GM12872 (cell line): ENCODE data around the gene ARID3B.

Source experiments
- TF ChIP-seq, protein P1 (sequence below): IDR thresholded peaks from 3 replicates; pipeline ENCODE4 v1.5.1; 2011; ENCODE audit warnings: low read depth, mild to moderate bottlenecking, low read length, moderate library complexity; ENCODE audit not compliant: insufficient read depth

The ARID3B gene

DNA sequence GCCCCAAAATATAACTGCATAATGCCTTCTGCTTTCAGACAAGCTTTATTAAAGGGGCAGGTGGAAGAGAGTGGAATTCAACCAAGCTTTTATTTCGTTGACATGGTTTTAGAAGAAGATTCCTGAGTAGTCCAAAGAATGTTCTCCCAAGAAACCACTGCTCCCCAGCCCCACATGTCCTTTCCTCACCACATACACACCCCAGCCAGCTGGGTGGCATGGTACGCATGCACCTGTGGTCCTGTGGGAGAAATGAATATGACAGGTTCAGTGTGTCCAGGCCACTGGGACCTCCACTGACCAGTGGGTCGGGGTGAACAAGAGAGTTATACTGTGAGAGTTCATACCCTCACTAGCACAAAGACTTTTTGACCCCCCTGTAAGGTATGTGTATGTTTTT is 30.2 kb downstream of the ARID3B start:
- TF ChIP-seq, protein P1, sequence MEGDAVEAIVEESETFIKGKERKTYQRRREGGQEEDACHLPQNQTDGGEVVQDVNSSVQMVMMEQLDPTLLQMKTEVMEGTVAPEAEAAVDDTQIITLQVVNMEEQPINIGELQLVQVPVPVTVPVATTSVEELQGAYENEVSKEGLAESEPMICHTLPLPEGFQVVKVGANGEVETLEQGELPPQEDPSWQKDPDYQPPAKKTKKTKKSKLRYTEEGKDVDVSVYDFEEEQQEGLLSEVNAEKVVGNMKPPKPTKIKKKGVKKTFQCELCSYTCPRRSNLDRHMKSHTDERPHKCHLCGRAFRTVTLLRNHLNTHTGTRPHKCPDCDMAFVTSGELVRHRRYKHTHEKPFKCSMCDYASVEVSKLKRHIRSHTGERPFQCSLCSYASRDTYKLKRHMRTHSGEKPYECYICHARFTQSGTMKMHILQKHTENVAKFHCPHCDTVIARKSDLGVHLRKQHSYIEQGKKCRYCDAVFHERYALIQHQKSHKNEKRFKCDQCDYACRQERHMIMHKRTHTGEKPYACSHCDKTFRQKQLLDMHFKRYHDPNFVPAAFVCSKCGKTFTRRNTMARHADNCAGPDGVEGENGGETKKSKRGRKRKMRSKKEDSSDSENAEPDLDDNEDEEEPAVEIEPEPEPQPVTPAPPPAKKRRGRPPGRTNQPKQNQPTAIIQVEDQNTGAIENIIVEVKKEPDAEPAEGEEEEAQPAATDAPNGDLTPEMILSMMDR, result no peak

DNA sequence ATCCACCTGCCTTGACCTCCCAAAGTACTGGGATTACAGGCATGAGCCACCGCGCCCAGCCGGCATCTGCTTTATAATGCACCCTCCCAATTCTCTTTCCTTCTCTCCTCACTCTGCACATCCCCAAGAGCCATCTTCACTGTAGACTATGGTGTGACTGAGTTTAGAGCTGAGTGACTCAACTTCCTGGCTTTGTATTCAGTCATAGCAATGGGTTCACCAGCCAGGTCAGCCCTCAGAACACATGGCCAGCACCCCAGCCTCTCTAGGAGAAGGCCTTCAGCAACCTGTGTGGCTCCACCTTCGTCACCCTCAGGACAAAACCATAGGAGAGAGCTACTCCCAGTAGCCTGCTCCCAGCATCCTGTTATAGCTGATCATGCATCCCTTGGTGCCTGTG is 33.0 kb downstream of the ARID3B start:
- TF ChIP-seq, protein P1, result no peak

DNA sequence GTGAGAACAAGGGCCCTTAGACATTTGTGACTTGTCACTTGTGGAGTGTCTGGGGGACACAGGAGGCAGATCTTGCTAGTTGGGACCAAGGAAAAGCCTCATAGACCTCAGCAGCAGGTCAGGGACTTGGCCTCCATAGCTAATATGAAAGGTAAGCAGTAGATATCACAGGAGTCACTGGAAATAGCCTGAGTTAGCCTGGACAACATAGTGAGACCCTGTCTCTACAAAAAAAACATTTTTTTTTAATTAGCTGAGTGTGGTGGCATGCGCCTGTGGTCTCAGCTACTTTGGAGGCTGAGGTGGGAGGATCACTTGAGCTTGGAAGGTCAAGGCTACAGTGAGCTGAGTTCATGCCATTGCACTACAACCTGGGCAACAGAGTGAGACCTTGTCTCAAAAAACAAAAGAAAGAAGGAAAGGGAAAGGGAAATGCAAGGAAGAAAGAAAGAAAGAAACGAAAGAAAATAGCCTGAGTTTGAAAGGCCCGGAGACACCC is 37.5 kb downstream of the ARID3B start:
- TF ChIP-seq, protein P1, result no peak

DNA sequence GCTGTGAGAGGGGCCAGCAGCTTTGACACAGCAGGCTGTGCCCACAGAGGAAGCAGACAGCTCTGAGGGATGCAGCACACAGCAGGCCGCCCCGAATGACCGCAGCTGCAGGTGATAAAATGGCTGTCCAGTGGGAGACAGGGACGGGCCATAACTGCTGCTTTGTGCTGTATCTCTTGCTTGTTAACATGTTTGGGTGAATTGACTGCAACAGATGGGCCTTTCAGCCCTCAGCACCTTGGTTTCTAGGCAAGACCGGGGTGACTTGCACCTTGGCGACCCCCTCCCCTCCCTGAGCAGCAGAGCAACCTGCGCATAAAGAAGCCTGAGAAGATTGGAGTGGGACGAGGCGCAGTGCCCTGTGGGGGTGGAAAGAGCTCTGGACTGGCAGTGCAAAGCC is 38.0 kb downstream of the ARID3B start:
- TF ChIP-seq, protein P1, result no peak

DNA sequence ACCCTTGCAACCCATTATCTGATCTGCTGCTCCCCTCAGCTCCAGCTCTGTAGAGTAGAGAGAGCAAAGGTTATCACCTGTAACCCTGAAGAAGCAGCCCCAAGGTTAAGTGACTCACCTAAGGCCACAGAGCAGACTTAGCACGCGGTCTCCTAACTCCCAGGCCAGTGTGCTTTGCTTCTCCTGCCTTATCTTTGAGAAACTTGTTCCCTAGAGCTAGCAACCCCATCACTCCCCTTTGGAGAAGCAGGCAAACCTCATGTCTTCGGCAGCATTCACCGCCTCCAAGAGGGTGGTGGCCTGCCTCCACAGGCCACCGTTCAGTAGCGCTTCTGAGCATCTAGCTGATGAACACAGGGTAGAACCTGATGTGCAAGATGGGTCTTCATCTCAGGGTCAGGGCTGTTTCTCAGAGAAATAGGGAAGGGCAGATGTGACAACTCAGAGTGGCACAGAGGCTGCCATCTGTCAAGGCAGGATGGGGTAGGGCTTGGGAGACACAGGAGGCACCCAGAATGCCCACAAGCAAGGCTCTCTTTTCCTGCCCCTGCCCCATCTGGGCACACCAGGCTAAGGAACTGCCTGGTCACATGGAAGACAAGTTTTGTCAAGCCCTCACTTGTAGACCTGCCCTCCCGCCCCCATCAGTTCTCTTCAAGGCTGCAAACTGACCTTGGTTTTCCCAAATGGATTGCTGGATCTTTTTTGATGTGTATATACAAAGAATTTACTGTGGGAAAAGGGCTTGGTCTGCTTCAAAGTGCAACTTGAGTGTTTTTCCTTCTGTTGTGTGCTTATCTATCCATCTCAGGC is 39.7 kb downstream of the ARID3B start:
- TF ChIP-seq, protein P1, result no peak

DNA sequence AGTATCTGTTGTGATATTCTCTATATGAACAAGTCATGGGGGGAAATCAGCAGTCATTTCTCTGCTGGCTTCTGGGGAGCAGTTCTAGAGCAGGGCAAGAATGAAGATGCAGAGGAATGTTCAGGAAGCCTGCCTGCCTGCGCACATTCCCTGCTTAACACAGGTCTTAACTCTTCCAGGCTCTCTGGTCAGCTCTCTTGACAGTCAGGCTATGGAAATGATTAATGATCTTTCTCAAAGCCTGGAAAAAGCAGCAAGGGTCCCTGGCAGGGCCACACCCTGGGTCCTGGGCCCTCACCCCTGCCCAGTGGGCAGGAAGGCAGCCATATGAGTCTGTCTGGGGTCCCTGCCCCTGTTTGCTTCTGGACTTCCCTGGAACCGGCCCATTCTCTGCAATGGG is 43.2 kb downstream of the ARID3B start:
- TF ChIP-seq, protein P1, result no peak

DNA sequence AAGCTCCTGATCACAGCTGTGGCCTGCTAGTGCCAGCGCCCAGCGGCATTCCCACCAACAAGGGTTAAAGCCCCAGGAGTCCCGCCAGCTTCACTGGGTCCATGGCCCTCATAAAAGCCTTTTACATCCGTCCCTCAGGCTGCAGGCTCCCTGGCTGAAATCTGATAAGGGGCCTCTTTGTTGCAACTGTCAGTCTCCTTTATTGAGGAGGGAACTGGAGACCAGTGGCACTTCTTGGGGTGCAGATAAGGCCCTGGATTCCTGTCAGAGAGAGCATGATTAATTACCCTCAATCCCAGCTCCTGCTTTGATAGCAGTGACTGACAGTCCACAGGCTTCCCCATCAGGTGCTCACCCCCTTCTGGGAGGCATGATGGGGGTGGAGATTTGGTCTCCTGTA is 43.8 kb downstream of the ARID3B start:
- TF ChIP-seq, protein P1, result no peak
